Suprapubic skin (tissue), 4 donors: ENCODE measurements around the gene TRIM24.

ENCODE experiments used
- CTCF ChIP-seq, 2 donors: fragments of 200-600 bp in 1 of 2; fragments of 450-650 bp in 1 of 2; sonication (generic) in 1 of 2; IDR thresholded peaks; one replicate each; pipeline ENCODE4 v1.5.1; 2016 to 2019; ENCODE audit warnings: antibody characterized with exemption in 2 of 2, mild to moderate bottlenecking in 1 of 2, moderate library complexity in 1 of 2
- POLR2A ChIP-seq, 2 donors: fragments of 450-650 bp; IDR thresholded peaks; one replicate each; pipeline ENCODE4 v1.6.1; 2017; ENCODE audit warnings: antibody characterized with exemption in 2 of 2, mild to moderate bottlenecking in 2 of 2, moderate library complexity in 2 of 2
- POLR2AphosphoS5 ChIP-seq, 3 donors: sonication (generic); formaldehyde crosslinking; IDR thresholded peaks; one replicate each; pipeline ENCODE4 v1.6.1; 2017; ENCODE audit warnings: antibody characterized with exemption in 3 of 3

- no peak for TF ChIP-seq POLR2A (IDR thresholded peaks at IDR 0.05)
- no peak for TF ChIP-seq POLR2AphosphoS5 (IDR thresholded peaks at IDR 0.05)
- TF ChIP-seq CTCF (IDR thresholded peaks at IDR 0.05), result no peak
Measured at GRCh38 chr7:138436388-138436787, 23.7 kb upstream of the TRIM24 start.
